Stimulated activated CD8-positive, alpha-beta memory T cell treated with anti-CD3 and anti-CD28 coated beads, Interleukin-7, amount 100 ng/mL, for 1 hour (primary cell): ENCODE results near the gene WWTR1.

Source experiments
- DNase-seq, 2 donors: peaks; one replicate each; pipeline ENCODE4 v3.0.0-alpha.2; 2020; ENCODE audit warnings: low read depth in 2 of 2

The WWTR1 gene

DNA sequence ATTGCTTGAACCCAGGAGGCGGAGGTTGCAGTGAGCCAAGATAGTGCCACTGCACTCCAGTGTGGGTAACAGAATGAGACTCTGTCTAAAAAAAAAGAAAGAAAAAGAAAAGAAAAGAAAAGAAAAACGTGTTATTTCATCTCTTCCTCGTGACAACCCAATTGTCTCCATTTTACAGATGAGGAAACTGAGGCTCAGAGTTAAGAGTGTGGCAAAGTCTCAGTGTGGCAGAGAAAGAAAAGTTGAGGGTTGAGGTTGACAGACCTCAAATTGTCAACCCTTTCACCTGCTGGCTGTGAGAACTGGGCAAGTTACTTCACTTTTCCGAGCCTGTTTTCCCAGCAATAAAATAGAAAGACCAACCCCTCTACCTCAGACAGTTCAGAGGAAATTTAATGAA, 123.7 kb downstream of the WWTR1 start:
- no peak for DNase-seq

GRCh38 chr3:149532489-149533180, 125.2 kb downstream of the WWTR1 start:
- DNase-seq: no peak

- no peak for DNase-seq
These were observed 128.7 kb downstream of the WWTR1 start for GRCh38 chr3:149529099-149529498.

DNA sequence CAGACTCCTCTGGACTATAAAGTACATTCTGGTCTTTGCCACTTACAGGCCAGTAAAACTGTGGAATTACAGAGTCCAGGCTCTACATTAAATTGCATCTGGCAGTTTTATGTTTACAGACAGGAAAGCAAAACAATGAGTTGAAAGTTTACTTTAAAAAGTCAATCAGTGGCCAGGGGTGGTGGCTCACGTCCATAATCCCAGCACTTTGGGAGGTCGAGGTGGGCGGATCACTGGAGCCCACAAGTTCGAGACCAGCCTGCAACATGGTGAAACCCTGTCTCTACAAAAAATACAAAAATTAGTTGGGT, 129.5 kb downstream of the WWTR1 start:
- no peak for DNase-seq

GRCh38 chr3:149527531-149528339, 130.1 kb downstream of the WWTR1 start:
- no peak for DNase-seq

DNA sequence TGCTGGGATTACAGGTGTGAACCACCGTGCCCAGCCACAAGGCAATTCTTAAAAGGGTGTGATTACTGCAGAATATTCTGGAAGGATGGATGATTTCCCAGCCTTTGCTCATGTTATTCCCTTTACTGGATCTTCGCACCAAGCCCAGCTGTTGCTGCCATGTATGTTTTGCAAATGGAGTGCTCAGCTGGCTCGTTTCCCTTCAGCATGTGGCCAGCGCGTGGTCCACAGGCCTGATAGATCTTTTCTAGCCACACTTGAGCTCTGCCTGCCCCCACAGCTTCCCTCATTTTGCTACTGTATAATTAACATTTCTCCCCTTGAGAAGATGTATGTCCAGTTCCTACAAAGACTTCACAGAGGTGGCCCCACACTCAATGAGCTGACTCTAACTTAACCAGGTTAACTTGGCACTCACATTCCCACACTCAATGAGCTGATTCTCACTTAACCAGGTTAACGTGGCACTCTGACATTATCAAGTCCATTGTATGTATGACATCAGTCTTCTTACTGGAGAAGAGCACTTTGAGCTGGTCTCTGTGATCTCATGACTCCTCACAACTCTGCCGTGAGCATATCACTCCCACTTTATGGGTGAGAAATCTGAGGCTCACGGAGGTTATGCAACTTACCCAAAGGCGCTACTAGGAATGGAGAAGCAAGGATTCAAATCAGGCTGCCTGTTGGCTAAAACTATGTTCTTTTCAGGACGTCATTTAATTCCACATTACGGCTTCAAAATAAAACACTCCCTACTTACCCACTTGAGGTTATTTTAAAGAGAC, 134.1 kb downstream of the WWTR1 start:
- DNase-seq: no peak

- no peak for DNase-seq
These were observed 137.9 kb downstream of the WWTR1 start for GRCh38 chr3:149519912-149520311.

GRCh38 chr3:149516920-149517319, 140.9 kb downstream of the WWTR1 start:
- DNase-seq: no peak

GRCh38 chr3:149515249-149515648, 142.6 kb downstream of the WWTR1 start:
- no peak for DNase-seq

DNA sequence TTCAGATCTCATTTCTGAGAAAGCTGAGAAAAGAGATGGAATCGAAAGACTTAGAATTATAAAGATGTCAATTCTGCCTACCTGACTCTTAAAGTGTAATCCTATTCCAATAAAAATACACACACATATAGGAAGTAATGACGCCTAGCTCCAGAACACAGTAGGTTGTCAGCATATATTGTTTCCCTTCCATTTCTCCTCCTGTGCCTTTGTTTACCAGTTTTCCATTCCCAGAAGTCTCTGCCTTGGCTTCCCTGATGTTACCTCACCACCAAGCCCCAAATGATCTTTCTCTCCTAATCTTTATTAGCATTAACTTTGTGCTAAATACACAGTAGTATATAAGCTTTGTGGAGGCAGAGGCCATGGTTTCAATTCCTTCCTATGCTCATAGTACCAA, 143.4 kb downstream of the WWTR1 start:
- no peak for DNase-seq

GRCh38 chr3:149512073-149512782, 145.6 kb downstream of the WWTR1 start:
- no peak for DNase-seq

DNA sequence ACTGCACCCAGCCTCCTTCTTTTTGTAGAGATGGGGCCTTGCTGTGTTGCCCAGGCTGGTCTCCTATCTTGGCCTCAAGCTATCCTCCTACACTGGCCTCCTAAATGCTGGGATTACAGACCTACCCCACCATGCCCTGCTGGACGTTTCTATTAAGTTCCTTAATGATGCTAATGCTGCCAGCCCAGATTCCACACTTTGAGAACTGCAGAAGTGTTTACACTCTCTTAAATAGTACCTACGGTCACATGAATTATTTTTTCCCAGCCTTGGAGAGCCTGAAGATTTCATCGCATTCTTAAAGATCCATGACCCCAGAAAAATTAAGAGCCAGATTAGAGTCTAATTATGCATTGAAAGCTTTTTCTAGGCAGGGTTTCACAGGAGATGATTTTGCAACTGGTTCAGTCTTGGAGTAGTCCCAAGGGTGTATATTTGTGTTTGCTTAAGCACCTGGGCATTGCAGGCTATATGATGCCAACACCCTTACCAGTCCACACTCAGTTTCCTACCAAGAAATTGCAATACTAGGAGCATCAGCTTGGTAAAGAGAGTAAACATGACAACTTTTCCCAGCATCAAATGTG, 146.7 kb downstream of the WWTR1 start:
- DNase-seq: no peak

- no peak for DNase-seq
These were observed 147.3 kb downstream of the WWTR1 start for GRCh38 chr3:149510480-149510879.

GRCh38 chr3:149509526-149509925, 148.3 kb downstream of the WWTR1 start:
- DNase-seq: no peak

GRCh38 chr3:149507491-149508324, 150.1 kb downstream of the WWTR1 start:
- no peak for DNase-seq

DNA sequence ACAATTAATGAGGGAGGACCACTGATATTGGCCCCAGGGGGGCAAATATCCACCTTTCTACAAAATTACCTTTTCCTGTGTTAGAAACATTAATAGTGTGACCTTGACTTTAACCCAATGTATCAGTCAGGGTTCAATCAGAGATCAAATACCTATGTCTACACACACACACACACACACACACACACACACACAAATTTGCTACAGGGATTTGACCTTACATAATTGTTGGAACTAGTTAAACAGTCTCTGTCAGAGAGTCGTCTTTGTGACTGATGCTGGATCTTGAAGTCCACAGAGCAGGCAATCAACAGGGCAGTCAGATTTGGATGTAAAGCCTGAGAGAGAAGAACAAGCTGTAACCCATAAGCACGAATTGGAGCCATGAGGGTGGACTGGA, 150.9 kb downstream of the WWTR1 start:
- DNase-seq: no peak

GRCh38 chr3:149506540-149506939, 151.3 kb downstream of the WWTR1 start:
- no peak for DNase-seq

DNA sequence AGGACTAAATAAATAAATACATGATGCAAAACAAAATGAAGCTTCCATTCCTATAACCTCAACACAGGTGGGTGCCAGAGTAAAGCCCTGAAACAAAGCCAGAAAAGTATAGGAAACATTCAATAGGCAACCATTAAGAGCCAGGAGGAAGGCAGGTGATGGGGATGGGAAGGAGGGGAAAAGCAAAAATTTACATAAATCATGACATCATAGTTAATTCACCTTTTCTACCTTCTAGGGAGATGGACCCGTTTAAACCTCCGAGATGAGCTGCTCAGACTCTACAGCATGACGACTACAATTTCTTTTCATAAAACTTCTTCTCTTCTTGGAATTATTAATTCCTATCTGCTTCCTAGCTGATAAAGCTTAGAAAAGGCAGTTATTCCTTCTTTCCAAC, 155.4 kb downstream of the WWTR1 start:
- no peak for DNase-seq

- no peak for DNase-seq
These were observed 156.3 kb downstream of the WWTR1 start for GRCh38 chr3:149501524-149501923.

DNA sequence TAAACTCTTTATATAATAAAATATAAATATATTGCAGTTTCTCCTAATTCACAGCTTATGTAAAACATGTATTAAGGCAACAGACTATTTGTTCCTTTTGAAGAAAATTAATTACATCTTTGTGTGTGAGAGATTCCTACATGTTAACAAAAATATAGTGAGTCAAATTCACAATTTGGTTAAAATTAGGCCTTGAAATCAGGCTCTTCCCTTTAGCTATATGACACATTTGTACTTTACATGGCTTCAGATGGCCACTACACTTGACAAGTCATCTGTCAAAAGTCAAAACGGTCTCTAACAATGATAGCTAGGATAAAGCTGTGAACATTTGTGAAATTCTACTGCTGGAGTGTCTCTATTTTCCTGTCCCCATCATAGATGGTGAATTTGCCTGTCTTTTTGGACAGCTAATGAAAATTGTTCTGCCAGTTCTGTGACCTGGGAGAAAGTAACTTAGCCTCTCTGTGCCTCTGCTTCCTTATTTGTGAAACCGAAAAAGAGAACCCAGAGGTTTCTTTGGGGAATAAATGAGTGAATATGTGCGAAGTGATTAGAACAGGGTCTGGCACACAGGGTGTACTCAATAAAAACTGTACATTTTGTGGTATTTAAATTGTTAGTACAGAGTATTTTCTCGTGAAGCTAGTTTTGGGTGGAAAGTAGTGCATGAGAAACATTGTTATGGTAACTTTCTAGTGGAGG, 159.7 kb downstream of the WWTR1 start:
- DNase-seq: no peak
